Esophagus squamous epithelium (tissue), 4 donors: ENCODE measurements around the gene FAM107B.

Experiments used
- CTCF ChIP-seq, 6 experiments: fragments of 450-650 bp in 4 of 6; fragments of 200-600 bp in 2 of 6; sonication (generic) in 2 of 6; IDR thresholded peaks; one replicate each; pipeline ENCODE4 v1.5.1; 2016 to 2019; ENCODE audit warnings: antibody characterized with exemption in 6 of 6, mild to moderate bottlenecking in 4 of 6, moderate library complexity in 4 of 6
- POLR2A ChIP-seq, 4 donors: fragments of 450-650 bp; IDR thresholded peaks; one replicate each; pipeline ENCODE4 v1.6.1; 2017; ENCODE audit warnings: antibody characterized with exemption in 4 of 4, mild to moderate bottlenecking in 4 of 4, moderate library complexity in 3 of 4

GRCh38 chr10:14742815-14743214, 31.9 kb downstream of the FAM107B start:
- TF ChIP-seq POLR2A (IDR thresholded peaks at IDR 0.05) = no peak
- no peak for TF ChIP-seq CTCF (IDR thresholded peaks at IDR 0.05)
